Measurements from ENCODE around the gene SLC46A1.

The SLC46A1 gene

DNA sequence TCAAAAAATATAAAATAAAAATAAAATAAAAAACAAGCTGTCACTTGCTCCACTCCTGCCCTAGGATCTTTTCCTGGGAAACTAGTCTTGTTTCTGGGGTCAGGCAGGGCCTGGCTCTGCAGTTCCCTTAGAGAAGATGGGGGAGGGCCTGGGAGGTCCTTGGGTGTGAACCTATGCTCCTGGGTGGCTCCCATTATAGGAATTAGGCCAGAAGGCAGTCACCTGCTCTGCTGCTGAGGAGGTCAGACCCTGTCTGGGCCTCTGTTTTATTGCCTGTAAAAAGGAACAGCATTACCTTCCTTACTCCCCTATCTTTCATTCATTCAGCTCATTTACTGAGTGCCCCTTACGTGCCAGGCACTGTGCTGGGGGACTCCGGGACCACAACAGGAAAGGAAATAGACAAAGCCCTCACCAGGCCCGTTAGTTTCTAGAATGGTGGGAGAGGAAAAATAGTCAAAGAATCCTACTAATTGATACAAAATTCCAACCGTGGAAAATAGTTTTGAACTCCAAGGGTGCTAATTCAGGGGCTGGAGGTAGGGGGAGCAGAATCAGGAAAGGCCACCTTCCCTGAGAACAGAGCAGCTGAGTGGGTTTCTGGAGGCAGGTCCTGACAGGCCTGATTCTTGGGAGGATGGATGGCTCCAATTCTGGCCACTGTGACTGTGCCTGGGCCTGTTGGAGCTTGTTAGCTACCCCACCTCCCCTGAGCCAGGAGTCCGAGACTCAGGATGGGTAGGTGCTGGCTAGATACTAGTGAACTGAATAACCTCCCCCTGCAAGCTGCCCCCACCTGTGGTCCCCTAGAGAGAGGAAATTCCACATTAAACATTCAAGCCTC is 1.3 kb upstream of the SLC46A1 start:
- Histone ChIP-seq H3K36me3 (replicated peaks; ENCODE audit: low read depth, low read length) (no peaks in the 10 kb centered on the region), H3K4me3 (ENCODE audit: low read length) (no peak overlapping the region), H3K9ac (ENCODE audit: low read length) (no peak overlapping the region), H3K4me1 (ENCODE audit: low read length) (peaks cover 16% of the 10 kb centered on the region), H3K4me2 (ENCODE audit: low read length) (no peak overlapping the region), H2AFZ (ENCODE audit: low read depth, low read length) (no peak overlapping the region), H3K27me3 (ENCODE audit: low read depth, low read length) (no peaks in the 10 kb centered on the region), H4K20me1 (ENCODE audit: insufficient read depth, low read length) (no peaks in the 10 kb centered on the region), H3K9me3 (ENCODE audit: insufficient read depth, low read length) (no peaks in the 10 kb centered on the region), H3K27ac (ENCODE audit: low read length) (no peak overlapping the region), H3K79me2 (ENCODE audit: low read length) (no peaks in the 10 kb centered on the region)
- TF ChIP-seq, protein P1, sequence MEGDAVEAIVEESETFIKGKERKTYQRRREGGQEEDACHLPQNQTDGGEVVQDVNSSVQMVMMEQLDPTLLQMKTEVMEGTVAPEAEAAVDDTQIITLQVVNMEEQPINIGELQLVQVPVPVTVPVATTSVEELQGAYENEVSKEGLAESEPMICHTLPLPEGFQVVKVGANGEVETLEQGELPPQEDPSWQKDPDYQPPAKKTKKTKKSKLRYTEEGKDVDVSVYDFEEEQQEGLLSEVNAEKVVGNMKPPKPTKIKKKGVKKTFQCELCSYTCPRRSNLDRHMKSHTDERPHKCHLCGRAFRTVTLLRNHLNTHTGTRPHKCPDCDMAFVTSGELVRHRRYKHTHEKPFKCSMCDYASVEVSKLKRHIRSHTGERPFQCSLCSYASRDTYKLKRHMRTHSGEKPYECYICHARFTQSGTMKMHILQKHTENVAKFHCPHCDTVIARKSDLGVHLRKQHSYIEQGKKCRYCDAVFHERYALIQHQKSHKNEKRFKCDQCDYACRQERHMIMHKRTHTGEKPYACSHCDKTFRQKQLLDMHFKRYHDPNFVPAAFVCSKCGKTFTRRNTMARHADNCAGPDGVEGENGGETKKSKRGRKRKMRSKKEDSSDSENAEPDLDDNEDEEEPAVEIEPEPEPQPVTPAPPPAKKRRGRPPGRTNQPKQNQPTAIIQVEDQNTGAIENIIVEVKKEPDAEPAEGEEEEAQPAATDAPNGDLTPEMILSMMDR (IDR thresholded peaks at IDR 0.05; ENCODE audit: low read depth, low read length) = no peak
- no peak for TF ChIP-seq EZH2phosphoT487 (IDR thresholded peaks at IDR 0.05; ENCODE audit: low read depth)

DNA sequence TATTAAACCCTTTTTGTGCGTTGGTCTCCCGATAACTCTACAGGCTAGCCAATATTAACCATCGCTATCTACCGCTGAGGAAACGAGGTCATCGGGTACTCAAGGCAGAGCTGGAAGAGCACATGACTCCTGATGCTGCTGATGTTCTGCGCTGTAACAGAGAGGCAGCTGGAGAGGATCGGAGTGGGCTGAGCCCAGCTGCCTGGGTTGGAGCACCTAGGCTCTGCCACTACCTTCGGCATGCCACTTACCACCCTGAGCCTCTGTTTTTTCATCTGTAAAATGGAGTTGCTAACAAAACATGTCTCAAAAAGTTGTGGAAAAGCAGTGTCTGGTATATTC is 432 bp upstream of the SLC46A1 start:
- no peaks in the 10 kb centered on the region for H3K79me2 ChIP-seq (ENCODE audit: low read length)
- peaks cover 16% of the 10 kb centered on the region for H3K4me1 ChIP-seq (ENCODE audit: low read length)
- no peak for TF ChIP-seq EZH2phosphoT487 (IDR thresholded peaks at IDR 0.05; ENCODE audit: low read depth)
- TF ChIP-seq, protein P1 (IDR thresholded peaks at IDR 0.05; ENCODE audit: low read depth, low read length) = no peak
- H4K20me1 ChIP-seq (ENCODE audit: insufficient read depth, low read length) = no peaks in the 10 kb centered on the region
- H3K27me3 ChIP-seq (ENCODE audit: low read depth, low read length) = no peaks in the 10 kb centered on the region
- H3K27ac ChIP-seq (ENCODE audit: low read length) = no peak overlapping the region
- H2AFZ ChIP-seq (ENCODE audit: low read depth, low read length) = peak overlapping the region; percentile 97
- peak overlapping the region; percentile 98 for H3K4me3 ChIP-seq (ENCODE audit: low read length)
- H3K4me2 ChIP-seq (ENCODE audit: low read length) = peak overlapping the region; percentile 61
- no peaks in the 10 kb centered on the region for H3K36me3 ChIP-seq (replicated peaks; ENCODE audit: low read depth, low read length)
- peak overlapping the region; percentile 89 for H3K9ac ChIP-seq (ENCODE audit: low read length)
- no peaks in the 10 kb centered on the region for H3K9me3 ChIP-seq (ENCODE audit: insufficient read depth, low read length)

DNA sequence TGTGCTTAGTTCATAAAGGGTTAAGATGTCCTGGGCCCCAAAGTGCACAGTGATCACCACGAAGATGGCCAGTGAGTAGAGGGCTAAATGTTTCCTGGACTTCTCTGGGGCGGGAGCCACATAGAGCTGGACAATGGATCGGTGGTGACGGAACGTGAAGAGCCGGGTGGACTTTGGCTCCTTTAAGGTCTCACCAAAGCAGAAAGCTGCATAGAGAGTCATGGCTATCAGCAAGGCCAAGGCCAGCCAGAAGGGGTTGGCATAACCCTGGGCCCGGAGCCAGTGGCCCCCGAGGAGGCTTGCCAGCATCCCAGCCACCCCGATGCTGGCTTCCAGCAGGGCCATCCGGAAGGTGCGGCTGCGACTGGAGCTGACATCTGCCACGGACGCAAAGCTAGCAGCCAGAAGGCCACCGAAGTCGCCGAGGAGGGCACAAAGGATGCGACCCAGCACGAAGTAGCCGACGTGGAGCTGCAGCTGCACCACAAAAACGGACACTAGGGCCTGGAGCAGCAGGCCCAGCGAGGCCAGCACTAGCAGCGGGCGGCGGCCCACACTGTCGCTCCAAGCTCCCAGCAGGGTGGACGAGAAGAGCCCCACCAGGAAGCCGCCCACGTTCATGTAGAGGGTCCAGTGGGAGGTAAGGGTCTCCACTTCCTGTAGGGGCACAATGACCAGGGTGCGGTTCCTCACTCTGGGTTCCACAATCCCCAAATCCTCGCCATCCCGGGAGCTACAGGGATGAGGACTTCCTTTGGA is 1.0 kb downstream of the SLC46A1 start:
- Histone ChIP-seq H3K36me3 (replicated peaks; ENCODE audit: low read depth, low read length) (no peaks in the 10 kb centered on the region), H4K20me1 (ENCODE audit: insufficient read depth, low read length) (no peaks in the 10 kb centered on the region), H3K4me3 (ENCODE audit: low read length) (peak overlapping the region; percentile 98), H3K27me3 (ENCODE audit: low read depth, low read length) (no peaks in the 10 kb centered on the region), H3K9me3 (ENCODE audit: insufficient read depth, low read length) (no peaks in the 10 kb centered on the region), H3K4me2 (ENCODE audit: low read length) (peak overlapping the region; percentile 61), H3K4me1 (ENCODE audit: low read length) (peaks cover 16% of the 10 kb centered on the region), H2AFZ (ENCODE audit: low read depth, low read length) (no peak overlapping the region), H3K27ac (ENCODE audit: low read length) (no peak overlapping the region), H3K79me2 (ENCODE audit: low read length) (no peaks in the 10 kb centered on the region), H3K9ac (ENCODE audit: low read length) (peak overlapping the region; percentile 89)
- no peak for TF ChIP-seq EZH2phosphoT487 (IDR thresholded peaks at IDR 0.05; ENCODE audit: low read depth)
- TF ChIP-seq, protein P1 (IDR thresholded peaks at IDR 0.05; ENCODE audit: low read depth, low read length) = no peak

DNA sequence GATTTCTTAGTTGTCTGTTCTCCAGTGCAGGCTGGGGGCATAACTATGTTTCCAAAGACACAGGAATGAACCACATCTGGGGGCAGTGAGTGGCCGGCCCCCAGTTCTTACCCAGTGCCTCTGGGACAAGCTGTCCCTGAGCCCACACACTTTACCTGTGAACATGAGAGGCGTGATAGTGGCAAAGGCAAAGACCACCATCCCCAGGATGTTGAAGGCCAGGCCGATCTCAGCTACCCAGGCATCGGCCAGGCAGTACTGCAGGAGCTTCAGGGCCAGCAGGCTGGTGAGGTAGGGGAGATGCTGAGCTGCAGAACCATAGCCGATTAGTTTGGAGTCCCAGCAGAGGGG is 1.6 kb downstream of the SLC46A1 start:
- TF ChIP-seq EZH2phosphoT487 (IDR thresholded peaks at IDR 0.05; ENCODE audit: low read depth) = no peak
- TF ChIP-seq, protein P1 (IDR thresholded peaks at IDR 0.05; ENCODE audit: low read depth, low read length) = no peak
- no peaks in the 10 kb centered on the region for H3K27me3 ChIP-seq (ENCODE audit: low read depth, low read length)
- H3K4me2 ChIP-seq (ENCODE audit: low read length) = no peak overlapping the region
- H4K20me1 ChIP-seq (ENCODE audit: insufficient read depth, low read length) = no peaks in the 10 kb centered on the region
- H3K9ac ChIP-seq (ENCODE audit: low read length) = no peak overlapping the region
- no peak overlapping the region for H2AFZ ChIP-seq (ENCODE audit: low read depth, low read length)
- H3K36me3 ChIP-seq (replicated peaks; ENCODE audit: low read depth, low read length) = no peaks in the 10 kb centered on the region
- no peaks in the 10 kb centered on the region for H3K9me3 ChIP-seq (ENCODE audit: insufficient read depth, low read length)
- H3K79me2 ChIP-seq (ENCODE audit: low read length) = no peaks in the 10 kb centered on the region
- H3K4me3 ChIP-seq (ENCODE audit: low read length) = no peak overlapping the region
- no peak overlapping the region for H3K27ac ChIP-seq (ENCODE audit: low read length)
- H3K4me1 ChIP-seq (ENCODE audit: low read length) = peaks cover 16% of the 10 kb centered on the region
